H9 (cell line): ENCODE data around the gene AMBRA1. TPM values are rescaled to one million over a fixed set of nuclear protein-coding genes. Genes with fewer than 3 reads are reported as not detected.

ENCODE experiments used
- DNase-seq: peaks from one replicate; pipeline ENCODE4 v3.0.0-alpha.2; 2017
- H2AFZ ChIP-seq: one replicate; pipeline ENCODE4 v1.6.1; 2013; ENCODE audit warnings: mild to moderate bottlenecking, low read length, control low read depth, moderate library complexity
- H2AK5ac ChIP-seq: 2 replicates; pipeline ENCODE4 v1.6.1; 2013; ENCODE audit warnings: low read length, control low read depth, mixed read lengths; ENCODE audit not compliant: insufficient read length
- H2BK120ac ChIP-seq: one replicate; pipeline ENCODE4 v1.6.1; 2013; ENCODE audit warnings: low read depth, mild to moderate bottlenecking, low read length, control low read depth, inconsistent platforms; ENCODE audit not compliant: poor library complexity, severe bottlenecking
- H2BK12ac ChIP-seq: 2 replicates; pipeline ENCODE4 v1.6.1; 2013; ENCODE audit warnings: low read length, control low read depth, mixed read lengths, low read depth; ENCODE audit not compliant: insufficient read length
- H2BK15ac ChIP-seq: 2 replicates; pipeline ENCODE4 v1.6.1; 2013; ENCODE audit warnings: low read depth, low read length, control low read depth
- H2BK20ac ChIP-seq: one replicate; pipeline ENCODE4 v1.6.1; 2013; ENCODE audit warnings: low read depth, mild to moderate bottlenecking, low read length, control low read depth, inconsistent platforms; ENCODE audit not compliant: poor library complexity, severe bottlenecking
- H2BK5ac ChIP-seq: 2 replicates; pipeline ENCODE4 v1.6.1; 2013; ENCODE audit warnings: low read length, control low read depth, mixed read lengths; ENCODE audit not compliant: insufficient read length
- H3K14ac ChIP-seq: 2 replicates; pipeline ENCODE4 v1.6.1; 2013; ENCODE audit warnings: low read length, control low read depth; ENCODE audit not compliant: insufficient read depth
- H3K18ac ChIP-seq: 2 replicates; pipeline ENCODE4 v1.6.1; 2013; ENCODE audit warnings: low read depth, mild to moderate bottlenecking, mixed read lengths, low read length, control low read depth; ENCODE audit not compliant: insufficient read length
- H3K23ac ChIP-seq: 2 replicates; pipeline ENCODE4 v1.6.1; 2013; ENCODE audit warnings: low read length, control low read depth, mixed read lengths, low read depth; ENCODE audit not compliant: insufficient read length
- H3K23me2 ChIP-seq: 2 replicates; pipeline ENCODE4 v1.6.1; 2013; ENCODE audit warnings: low read depth, mild to moderate bottlenecking, mixed read lengths, low read length, control low read depth; ENCODE audit not compliant: insufficient read length, poor library complexity, severe bottlenecking
- H3K27ac ChIP-seq: 2 replicates; pipeline ENCODE4 v1.5.1; 2013; ENCODE audit warnings: low read length, control low read depth, mixed read lengths, low read depth; ENCODE audit not compliant: insufficient read length
- H3K27me3 ChIP-seq: 2 replicates; pipeline ENCODE4 v1.6.1; 2013; ENCODE audit warnings: low read length, control low read depth, inconsistent platforms; ENCODE audit not compliant: insufficient read depth
- H3K4ac ChIP-seq: 2 replicates; pipeline ENCODE4 v1.6.1; 2013; ENCODE audit warnings: low read depth, mild to moderate bottlenecking, control low read depth, inconsistent platforms, low read length, moderate library complexity
- H3K4me1 ChIP-seq: 2 replicates; pipeline ENCODE4 v1.6.1; 2013; ENCODE audit warnings: low read length, control low read depth, inconsistent platforms; ENCODE audit not compliant: insufficient read depth
- H3K4me2 ChIP-seq: 2 replicates; pipeline ENCODE4 v1.6.1; 2013; ENCODE audit warnings: low read length, control low read depth, mixed read lengths; ENCODE audit not compliant: insufficient read length, insufficient read depth
- H3K56ac ChIP-seq: 2 replicates; pipeline ENCODE4 v1.6.1; 2013; ENCODE audit warnings: low read depth, mild to moderate bottlenecking, mixed read lengths, low read length, control low read depth; ENCODE audit not compliant: insufficient read length
- H3K79me1 ChIP-seq: 2 replicates; pipeline ENCODE4 v1.6.1; 2013; ENCODE audit warnings: low read depth, mild to moderate bottlenecking, moderate library complexity, low read length, control low read depth, inconsistent platforms; ENCODE audit not compliant: insufficient read depth, poor library complexity, severe bottlenecking
- H3K79me2 ChIP-seq: 2 replicates; pipeline ENCODE4 v1.6.1; 2013; ENCODE audit warnings: low read length, control low read depth, inconsistent platforms; ENCODE audit not compliant: insufficient read depth
- H3K9ac ChIP-seq: 2 replicates; pipeline ENCODE4 v1.6.1; 2013; ENCODE audit warnings: low read length, control low read depth, mixed read lengths; ENCODE audit not compliant: insufficient read length; ENCODE audit errors: extremely low read depth
- H3K9me3 ChIP-seq: one replicate; pipeline ENCODE4 v1.6.1; 2013; ENCODE audit warnings: low read depth, low read length, inconsistent platforms; ENCODE audit not compliant: control insufficient read depth
- H3T11ph ChIP-seq: one replicate; pipeline ENCODE4 v1.6.1; 2013; ENCODE audit warnings: mild to moderate bottlenecking, low read length, control low read depth, inconsistent platforms
- H4K20me1 ChIP-seq: one replicate; pipeline ENCODE4 v1.6.1; 2013; ENCODE audit not compliant: control insufficient read depth, insufficient read length, insufficient read depth
- H4K5ac ChIP-seq: 2 replicates; pipeline ENCODE4 v1.6.1; 2013; ENCODE audit warnings: low read depth, mild to moderate bottlenecking, mixed read lengths, low read length, control low read depth; ENCODE audit not compliant: insufficient read length
- H4K8ac ChIP-seq: replicated peaks from 2 replicates; pipeline ENCODE4 v1.6.1; 2013; ENCODE audit warnings: low read length, control low read depth, mixed read lengths, low read depth; ENCODE audit not compliant: insufficient read length
- H4K91ac ChIP-seq: 2 replicates; pipeline ENCODE4 v1.6.1; 2013; ENCODE audit warnings: low read depth, mild to moderate bottlenecking, moderate library complexity, mixed read lengths, low read length, control low read depth; ENCODE audit not compliant: insufficient read length
- H3K27ac Mint-ChIP-seq, 3 experiments: 2 replicates in 2 of 3; 3 replicates in 1 of 3; pipeline ENCODE4 v1.8.0; 2020 to 2021; ENCODE audit warnings: mixed read lengths in 3 of 3, mild to moderate bottlenecking in 1 of 3, moderate library complexity in 1 of 3
- H3K27me3 Mint-ChIP-seq: 2 replicates; pipeline ENCODE4 v1.8.0; 2021; ENCODE audit warnings: low read depth, mild to moderate bottlenecking, moderate library complexity, mixed read lengths
- H3K36me3 Mint-ChIP-seq, 3 experiments: 2 replicates in 2 of 3; 3 replicates in 1 of 3; pipeline ENCODE4 v1.8.0; 2020 to 2021; ENCODE audit warnings: low read depth in 3 of 3, mixed read lengths in 3 of 3; ENCODE audit not compliant: insufficient read depth in 1 of 3
- H3K4me1 Mint-ChIP-seq, 2 experiments: 2 replicates each; pipeline ENCODE4 v1.8.0; 2020; ENCODE audit warnings: mixed read lengths in 2 of 2
- H3K4me3 Mint-ChIP-seq, 2 experiments: 2 replicates in 1 of 2; 3 replicates in 1 of 2; pipeline ENCODE4 v1.8.0; 2020 to 2021; ENCODE audit warnings: mild to moderate bottlenecking in 2 of 2, mixed read lengths in 2 of 2, moderate library complexity in 1 of 2
- H3K9me3 Mint-ChIP-seq, 2 experiments: 2 replicates in 1 of 2; 3 replicates in 1 of 2; pipeline ENCODE4 v1.8.0; 2020; ENCODE audit warnings: mild to moderate bottlenecking in 2 of 2, mixed read lengths in 2 of 2, moderate library complexity in 1 of 2
- whole genome bisulfite sequencing: extraction: QIAGEN DNeasy Blood & Tissue Kit; methylation state at CpG from one replicate; pipeline ENCODE4 v1.1.7; 2013; ENCODE audit warnings: missing lambda C conversion rate, low lambda C conversion rate, mixed read lengths; ENCODE audit not compliant: insufficient read length; ENCODE audit errors: extremely low coverage; 5-methylcytosine and 5-hydroxymethylcytosine counted together
- total RNA-seq: library from RNA; stranded (reverse); gene quantifications from 2 replicates; pipeline ENCODE4 v1.2.1, GENCODE V29; 2021
- TF ChIP-seq, protein P1 (sequence below): fragments of 200-600 bp; sonication (generic); conservative IDR thresholded peaks from 3 replicates; pipeline ENCODE4 v1.8.0; 2021; ENCODE audit warnings: antibody characterized with exemption, mild to moderate bottlenecking

Gene AMBRA1
- total RNA-seq, 1 experiment from 2014 or later: 37.5 TPM

DNA sequence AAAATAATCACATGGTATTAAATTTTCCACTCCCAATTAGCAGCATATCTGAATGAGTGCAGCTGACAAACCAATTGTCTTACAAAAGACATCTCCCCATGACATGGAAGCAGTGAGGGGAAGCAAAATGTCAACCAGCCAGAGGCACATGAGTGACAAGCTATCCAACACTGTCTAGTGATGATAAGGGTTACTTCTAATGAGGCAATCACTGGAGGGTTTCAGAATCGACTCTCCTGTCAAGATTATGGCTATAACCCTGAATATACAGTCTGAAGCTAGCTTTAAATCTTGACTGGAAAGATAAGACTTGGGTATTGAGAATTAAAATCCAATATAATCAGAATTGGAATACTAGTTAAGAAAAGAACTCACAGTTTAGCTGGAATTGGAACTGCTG lies 50.3 kb downstream of the AMBRA1 start:
- no peak for DNase-seq
- H4K91ac ChIP-seq: no peak overlapping the region
- H3K9me3 ChIP-seq: no peaks in the 10 kb centered on the region
- H2BK120ac ChIP-seq: no peak overlapping the region
- H3K79me2 ChIP-seq: no peaks in the 10 kb centered on the region
- TF ChIP-seq, protein P1, sequence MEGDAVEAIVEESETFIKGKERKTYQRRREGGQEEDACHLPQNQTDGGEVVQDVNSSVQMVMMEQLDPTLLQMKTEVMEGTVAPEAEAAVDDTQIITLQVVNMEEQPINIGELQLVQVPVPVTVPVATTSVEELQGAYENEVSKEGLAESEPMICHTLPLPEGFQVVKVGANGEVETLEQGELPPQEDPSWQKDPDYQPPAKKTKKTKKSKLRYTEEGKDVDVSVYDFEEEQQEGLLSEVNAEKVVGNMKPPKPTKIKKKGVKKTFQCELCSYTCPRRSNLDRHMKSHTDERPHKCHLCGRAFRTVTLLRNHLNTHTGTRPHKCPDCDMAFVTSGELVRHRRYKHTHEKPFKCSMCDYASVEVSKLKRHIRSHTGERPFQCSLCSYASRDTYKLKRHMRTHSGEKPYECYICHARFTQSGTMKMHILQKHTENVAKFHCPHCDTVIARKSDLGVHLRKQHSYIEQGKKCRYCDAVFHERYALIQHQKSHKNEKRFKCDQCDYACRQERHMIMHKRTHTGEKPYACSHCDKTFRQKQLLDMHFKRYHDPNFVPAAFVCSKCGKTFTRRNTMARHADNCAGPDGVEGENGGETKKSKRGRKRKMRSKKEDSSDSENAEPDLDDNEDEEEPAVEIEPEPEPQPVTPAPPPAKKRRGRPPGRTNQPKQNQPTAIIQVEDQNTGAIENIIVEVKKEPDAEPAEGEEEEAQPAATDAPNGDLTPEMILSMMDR: no peak
- no peak overlapping the region for H2BK15ac ChIP-seq
- H3K9me3 Mint-ChIP-seq: no peaks in the 10 kb centered on the region
- no peaks in the 10 kb centered on the region for H4K20me1 ChIP-seq
- H3K9ac ChIP-seq: no peak overlapping the region
- no peaks in the 10 kb centered on the region for H3K27me3 ChIP-seq
- H2AFZ ChIP-seq: no peak overlapping the region
- H3T11ph ChIP-seq: no peak overlapping the region
- no peak overlapping the region for H3K4ac ChIP-seq
- no peak overlapping the region for H2BK12ac ChIP-seq
- no peak overlapping the region for H3K14ac ChIP-seq
- no peaks in the 10 kb centered on the region for H3K4me1 Mint-ChIP-seq
- H3K27me3 Mint-ChIP-seq: no peaks in the 10 kb centered on the region
- H2BK20ac ChIP-seq: no peak overlapping the region
- H3K4me3 Mint-ChIP-seq: no peak overlapping the region
- no peaks in the 10 kb centered on the region for H3K23me2 ChIP-seq
- H2AK5ac ChIP-seq: no peak overlapping the region
- H3K27ac ChIP-seq: no peak overlapping the region
- H4K8ac ChIP-seq: no peak overlapping the region
- H3K23ac ChIP-seq: no peak overlapping the region
- H3K4me1 ChIP-seq: no peaks in the 10 kb centered on the region
- no peak overlapping the region for H4K5ac ChIP-seq
- no peak overlapping the region for H3K27ac Mint-ChIP-seq
- H3K36me3 Mint-ChIP-seq: peaks cover 26 to 55% (median 54%) of the 10 kb centered on the region in 3 experiments
- no peak overlapping the region for H3K56ac ChIP-seq
- peaks cover 3% of the 10 kb centered on the region for H3K79me1 ChIP-seq
- H3K18ac ChIP-seq: no peak overlapping the region
- H3K4me2 ChIP-seq: no peak overlapping the region
- no peak overlapping the region for H2BK5ac ChIP-seq
- whole genome bisulfite sequencing: no CpG with 5 or more reads among the region's 1 CpG
